ENCODE data around the gene ZNF532. TPM values are rescaled to one million over a fixed set of nuclear protein-coding genes. Genes with fewer than 3 reads are reported as not detected.

The ZNF532 gene
- total and polyA plus RNA-seq, 2 donors (not counting 3 experiments of a cell fraction or from before 2014, with no cell fraction given), result 42.3 to 70.1 TPM

DNA sequence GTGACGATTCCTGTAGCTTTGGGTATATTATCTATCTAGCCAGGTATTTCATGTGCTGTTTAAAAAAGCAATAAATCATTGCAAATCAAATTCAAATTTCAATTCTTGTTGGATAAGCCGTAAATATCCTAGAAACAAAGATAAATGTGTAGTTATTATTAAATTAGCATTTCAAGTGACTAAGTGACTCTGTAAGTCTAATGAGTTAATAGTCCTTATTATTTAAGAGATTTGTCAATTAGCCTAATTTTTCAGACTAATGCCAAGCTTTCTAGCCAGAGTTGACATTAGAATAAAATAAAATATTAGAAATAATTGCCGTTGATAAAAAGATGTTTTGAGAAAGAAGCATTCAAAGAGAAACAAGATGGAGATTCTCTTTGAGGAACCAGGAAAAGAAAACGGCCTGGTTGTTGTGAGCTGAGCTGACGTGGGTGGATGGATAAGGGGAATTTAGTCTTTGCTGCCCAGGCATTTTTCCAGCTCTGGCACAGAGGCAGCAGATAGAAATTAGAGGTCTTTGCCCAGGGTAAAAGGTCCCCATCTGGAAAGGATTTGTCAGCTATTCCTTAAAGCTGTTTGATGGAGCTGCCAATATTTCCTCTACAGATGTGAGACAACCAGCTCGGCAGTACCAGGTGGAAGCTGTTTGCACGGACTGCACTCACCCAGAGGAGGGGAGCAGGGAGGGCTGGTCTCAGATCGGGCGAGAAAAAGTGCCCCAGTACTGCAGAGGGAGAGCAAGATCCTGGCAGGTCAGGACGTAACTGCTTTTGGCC, 157.7 kb downstream of the ZNF532 start:
- Histone ChIP-seq H3K9ac (replicated peaks; ENCODE audit: extremely low read depth, insufficient read depth, low read length) (no peak overlapping the region), H3K36me3 (ENCODE audit: control insufficient read depth in 2 of 2, extremely low read depth in 1 of 2, insufficient read depth in 2 of 2, low read length in 2 of 2) (no peaks in the 10 kb centered on the region), H3K4me1 (ENCODE audit: control insufficient read depth, extremely low read depth, insufficient read depth, low read length) (no peaks in the 10 kb centered on the region), H3K79me2 (ENCODE audit: control insufficient read depth, insufficient read depth, low read length) (no peaks in the 10 kb centered on the region), H3K4me3 (replicated peaks in 1 of 3; ENCODE audit: insufficient read depth in 1 of 3, low read depth in 1 of 3, low read length in 3 of 3) (no peak overlapping the region), H4K20me1 (replicated peaks; ENCODE audit: control insufficient read depth, extremely low read depth, insufficient read depth, low read length) (no peaks in the 10 kb centered on the region), H2AFZ (ENCODE audit: low read depth, low read length) (no peak overlapping the region), H3K27ac (ENCODE audit: insufficient read depth, low read depth, low read length) (no peak overlapping the region), H3K27me3 (ENCODE audit: control insufficient read depth in 2 of 2, insufficient read depth in 2 of 2, low read length in 2 of 2) (peaks cover 2 to 4% of the 10 kb centered on the region in 2 experiments), H3K9me1 (replicated peaks; ENCODE audit: control insufficient read depth, extremely low read depth, insufficient read depth, low read length) (no peaks in the 10 kb centered on the region), H3K4me2 (ENCODE audit: insufficient read depth, low read length) (no peak overlapping the region), H3K9me3 (replicated peaks; ENCODE audit: control insufficient read depth, insufficient read depth, low read length) (no peaks in the 10 kb centered on the region)
- dilution Hi-C loops (cut with MboI; ENCODE audit: extremely low pct_ligation_motif_present, low sequenced_read_pairs), result no loop called here
- no peak for FAIRE-seq
- intact Hi-C loops (cut with micrococcal nuclease), result no loop called here
- CTCF ChIA-PET, result interaction anchor here (0.8 to 1.4 kb wide), 3 partner anchors 8 to 15 kb away, joined by 3 to 4 read pairs (median 4); no protein-coding TSS in a partner anchor
- POLR2A ChIA-PET, result no interaction called here
- DNase-seq (ENCODE audit: low read depth, low spot score), result no peak
- TF ChIP-seq, protein P1, sequence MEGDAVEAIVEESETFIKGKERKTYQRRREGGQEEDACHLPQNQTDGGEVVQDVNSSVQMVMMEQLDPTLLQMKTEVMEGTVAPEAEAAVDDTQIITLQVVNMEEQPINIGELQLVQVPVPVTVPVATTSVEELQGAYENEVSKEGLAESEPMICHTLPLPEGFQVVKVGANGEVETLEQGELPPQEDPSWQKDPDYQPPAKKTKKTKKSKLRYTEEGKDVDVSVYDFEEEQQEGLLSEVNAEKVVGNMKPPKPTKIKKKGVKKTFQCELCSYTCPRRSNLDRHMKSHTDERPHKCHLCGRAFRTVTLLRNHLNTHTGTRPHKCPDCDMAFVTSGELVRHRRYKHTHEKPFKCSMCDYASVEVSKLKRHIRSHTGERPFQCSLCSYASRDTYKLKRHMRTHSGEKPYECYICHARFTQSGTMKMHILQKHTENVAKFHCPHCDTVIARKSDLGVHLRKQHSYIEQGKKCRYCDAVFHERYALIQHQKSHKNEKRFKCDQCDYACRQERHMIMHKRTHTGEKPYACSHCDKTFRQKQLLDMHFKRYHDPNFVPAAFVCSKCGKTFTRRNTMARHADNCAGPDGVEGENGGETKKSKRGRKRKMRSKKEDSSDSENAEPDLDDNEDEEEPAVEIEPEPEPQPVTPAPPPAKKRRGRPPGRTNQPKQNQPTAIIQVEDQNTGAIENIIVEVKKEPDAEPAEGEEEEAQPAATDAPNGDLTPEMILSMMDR (IDR thresholded peaks at IDR 0.05; ENCODE audit: extremely low read depth in 1 of 2, insufficient read depth in 1 of 2, low read depth in 1 of 2, low read length in 2 of 2), result no peak
- TF ChIP-seq EZH2 (IDR thresholded peaks at IDR 0.05; ENCODE audit: borderline replicate concordance, low read depth, low read length, severe bottlenecking), result no peak
- TF ChIP-seq FOS (IDR thresholded peaks at IDR 0.05; ENCODE audit: borderline replicate concordance, insufficient read depth, low read length), result no peak
- no peak for TF ChIP-seq GATA2 (IDR thresholded peaks at IDR 0.05; ENCODE audit: insufficient read depth, insufficient read length, low read depth, low read length)
- TF ChIP-seq MAX (IDR thresholded peaks at IDR 0.05; ENCODE audit: insufficient read depth, insufficient read length), result no peak
- TF ChIP-seq POLR2AphosphoS5 (IDR thresholded peaks at IDR 0.05; ENCODE audit: insufficient read depth, low read depth, low read length), result no peak
- TF ChIP-seq POLR2A (IDR thresholded peaks at IDR 0.05; ENCODE audit: low read depth, low read length), result no peak
- no peak for TF ChIP-seq MYC (IDR thresholded peaks at IDR 0.05; ENCODE audit: low read depth, low read length)
- no peak for TF ChIP-seq JUN (IDR thresholded peaks at IDR 0.05; ENCODE audit: borderline replicate concordance, insufficient read depth, insufficient read length, low read depth)
- no TSS peak for BruUV-seq (replicated peaks)
